HepG2 (cell line): ENCODE data around the gene DMAP1. TPM values are rescaled to one million over a fixed set of nuclear protein-coding genes. Genes with fewer than 3 reads are reported as not detected.

Source experiments
- ATAC-seq: fragments of 200-7000 bp; cut with Tn5 transposase; 3 replicates; pipeline ENCODE4 v1.9.1; 2020; ENCODE audit warnings: mild to moderate bottlenecking, moderate library complexity
- BruUV-seq: library from RNA; stranded (reverse); fragments of 400-500 nt; replicated peaks from 2 replicates; lab custom pipeline; 2021; lab: Mats Ljungman, UMichigan
- CTCF ChIA-PET: fragments of 300-600 bp; formaldehyde crosslinking; extraction: SDS; loops from one replicate; lab custom pipeline; 2021; ENCODE audit warnings: low total read pairs, inconsistent platforms, low intra/inter-chr PET ratio; lab: Yijun Ruan, JAX
- POLR2A ChIA-PET: fragments of 350-600 bp; sonication (Branson Sonifier 250); formaldehyde crosslinking; loops from one replicate; lab custom pipeline; 2020; ENCODE audit warnings: antibody characterized with exemption, inconsistent platforms; lab: Yijun Ruan, JAX
- DNase-seq: peaks from one replicate; pipeline ENCODE4 v3.0.0-alpha.2; 2015; ENCODE audit warnings: low spot score
- FAIRE-seq: peaks from 3 replicates; lab custom pipeline; 2011; peaks lifted over from hg19 to GRCh38; lab: Jason Lieb, UNC
- H2AFZ ChIP-seq: one replicate; pipeline ENCODE4 v1.6.1; 2011; ENCODE audit warnings: low read length, inconsistent platforms
- H3K27ac ChIP-seq: fragments of 300-600 bp; 3 replicates; pipeline ENCODE4 v1.8.0; 2011; ENCODE audit warnings: mixed run types, mild to moderate bottlenecking, mixed read lengths, low read length, inconsistent platforms; ENCODE audit not compliant: insufficient read depth; ENCODE audit errors: extremely low read length
- H3K27me3 ChIP-seq, 2 experiments: fragments of 200-600 bp in 1 of 2; 2 replicates in 1 of 2; 3 replicates in 1 of 2; pipeline versions ENCODE4 v1.6.0 to v1.8.0; 2011; ENCODE audit warnings: low read length in 2 of 2, mild to moderate bottlenecking in 2 of 2, moderate library complexity in 2 of 2, inconsistent platforms in 1 of 2; ENCODE audit not compliant: insufficient read depth in 2 of 2, control insufficient read depth in 1 of 2
- H3K36me3 ChIP-seq, 2 experiments: fragments of 200-600 bp in 1 of 2; replicated peaks in 1 of 2; 2 replicates in 1 of 2; 3 replicates in 1 of 2; pipeline versions ENCODE4 v1.5.1 to v1.8.0; 2011; ENCODE audit warnings: low read length in 2 of 2, inconsistent platforms in 1 of 2; ENCODE audit not compliant: insufficient read depth in 2 of 2, control insufficient read depth in 1 of 2
- H3K4me1 ChIP-seq: 2 replicates; pipeline ENCODE4 v1.5.1; 2012; ENCODE audit warnings: low read length, inconsistent platforms; ENCODE audit not compliant: insufficient read depth
- H3K4me2 ChIP-seq: 2 replicates; pipeline ENCODE4 v1.6.0; 2011; ENCODE audit warnings: low read depth, low read length, inconsistent platforms
- H3K4me3 ChIP-seq, 3 experiments: fragments of 200-600 bp in 1 of 3; sonication (generic), shearing (Covaris generic) in 1 of 3; replicated peaks in 1 of 3; 2 replicates each; pipeline ENCODE4 v1.5.1; 2011 to 2016; ENCODE audit warnings: low read length in 3 of 3, inconsistent platforms in 2 of 3, low read depth in 2 of 3, mild to moderate bottlenecking in 2 of 3, control low read depth in 1 of 3, mixed read lengths in 1 of 3; ENCODE audit not compliant: insufficient read depth in 1 of 3
- H3K79me2 ChIP-seq: one replicate; pipeline ENCODE4 v1.6.1; 2011; ENCODE audit warnings: low read length, inconsistent platforms; ENCODE audit not compliant: insufficient read depth
- H3K9ac ChIP-seq: 2 replicates; pipeline ENCODE4 v1.6.0; 2011; ENCODE audit warnings: mild to moderate bottlenecking, low read depth, low read length, inconsistent platforms; ENCODE audit not compliant: insufficient read depth
- H3K9me3 ChIP-seq: 2 replicates; pipeline ENCODE4 v1.5.1; 2012; ENCODE audit warnings: mild to moderate bottlenecking, low read length
- H4K20me1 ChIP-seq: 2 replicates; pipeline ENCODE4 v1.6.0; 2011; ENCODE audit warnings: inconsistent platforms, mild to moderate bottlenecking, low read length, moderate library complexity; ENCODE audit not compliant: insufficient read depth
- AGO1 ChIP-seq: fragments of 200-400 bp; formaldehyde crosslinking; IDR thresholded peaks from 2 replicates; pipeline ENCODE4 v1.6.1; 2017; ENCODE audit warnings: mild to moderate bottlenecking, low read depth, low read length, moderate library complexity; ENCODE audit not compliant: poor library complexity, severe bottlenecking
- ARNT ChIP-seq: fragments of 450-650 bp; IDR thresholded peaks from 2 replicates; pipeline ENCODE4 v1.6.1; 2017
- ATF3 ChIP-seq: sonication (generic); formaldehyde crosslinking; IDR thresholded peaks from 2 replicates; pipeline ENCODE4 v1.4.0; 2020; ENCODE audit warnings: missing genetic modification reagents
- DNMT3B ChIP-seq: conservative IDR thresholded peaks from 2 replicates; pipeline ENCODE4 v1.6.1; 2016; ENCODE audit warnings: missing biosample characterization, control low read depth
- HOXA3 ChIP-seq: sonication (generic); formaldehyde crosslinking; IDR thresholded peaks from 2 replicates; pipeline ENCODE4 v1.5.0; 2020; ENCODE audit warnings: missing genetic modification reagents
- NFKB2 ChIP-seq: sonication (generic); formaldehyde crosslinking; IDR thresholded peaks from 2 replicates; pipeline ENCODE4 v1.4.0; 2020; ENCODE audit warnings: missing genetic modification reagents, borderline replicate concordance
- RFXAP ChIP-seq: sonication (generic); formaldehyde crosslinking; IDR thresholded peaks from 2 replicates; pipeline ENCODE4 v1.4.0; 2020; ENCODE audit warnings: missing genetic modification reagents, borderline replicate concordance
- TOE1 ChIP-seq: sonication (generic); formaldehyde crosslinking; IDR thresholded peaks from 2 replicates; pipeline ENCODE4 v1.4.0; 2020; ENCODE audit warnings: mild to moderate bottlenecking, missing genetic modification reagents
- XRCC5 ChIP-seq: fragments of 200-400 bp; formaldehyde crosslinking; optimal IDR thresholded peaks from 2 replicates; pipeline ENCODE3; 2017; ENCODE audit warnings: mild to moderate bottlenecking, low read length
- ZNF383 ChIP-seq: sonication (generic); formaldehyde crosslinking; IDR thresholded peaks from 2 replicates; pipeline ENCODE4 v1.4.0; 2020; ENCODE audit warnings: missing genetic modification reagents, mild to moderate bottlenecking, borderline replicate concordance
- ZNF530 ChIP-seq: sonication (generic); formaldehyde crosslinking; IDR thresholded peaks from 2 replicates; pipeline ENCODE4 v1.5.0; 2020; ENCODE audit warnings: low read depth, mild to moderate bottlenecking, missing genetic modification reagents
- ZNF792 ChIP-seq: IDR thresholded peaks from 2 replicates; pipeline ENCODE4 v1.6.1; 2016
- WGBS: methylation state at CpG from one replicate; pipeline ENCODE4 v1.1.6; 2017; ENCODE audit warnings: low lambda C conversion rate; 5-methylcytosine and 5-hydroxymethylcytosine counted together
- in situ Hi-C: cut with HindIII; loops from 2 replicates; pipeline ENCODE4 v1.10.0; 2017; ENCODE audit warnings: low pct_unique_long_range_greater_than_20kb; ENCODE audit not compliant: extremely low pct_ligation_motif_present
- intact Hi-C: fragments of 100-400 bp; cut with micrococcal nuclease; formaldehyde crosslinking; loops from one replicate; pipeline ENCODE4 v1.10.0; 2022; ENCODE audit not compliant: unreplicated experiment
- polyA plus RNA-seq, 8 experiments: library from polyadenylated mRNA; depleted of rRNA in 3 of 8; stranded (reverse) in 7 of 8; unstranded in 1 of 8; fragments of >200 nt; fragmentation: Illumina TruSeq in 4 of 8; extraction: Trizol in 4 of 8; gene quantifications; 2 replicates each; pipeline versions ENCODE4 v1.2.1 to v1.2.3, GENCODE V29; 2011 to 2016; ENCODE audit warnings: low read depth in 4 of 8, missing spikeins in 1 of 8, mixed read lengths in 1 of 8; ENCODE audit not compliant: insufficient read depth in 1 of 8
- total RNA-seq, 5 experiments: library from RNA; depleted of rRNA; stranded (reverse); fragments of >200 nt; fragmentation: Illumina TruSeq; extraction: Trizol; gene quantifications; 2 replicates each; pipeline ENCODE4 v1.2.3, GENCODE V29; 2016; ENCODE audit warnings: low read depth in 1 of 5
- TF ChIP-seq, protein P1 (sequence below): sonication (generic); formaldehyde crosslinking; IDR thresholded peaks from 2 replicates; pipeline ENCODE4 v1.8.0; 2022; ENCODE audit warnings: missing genetic modification reagents, mild to moderate bottlenecking, moderate library complexity, borderline replicate concordance
- TF ChIP-seq, protein P2 (sequence below): IDR thresholded peaks from 2 replicates; pipeline ENCODE4 v1.6.1; 2016
- TF ChIP-seq, protein P3 (sequence below): sonication (generic); formaldehyde crosslinking; conservative IDR thresholded peaks from 2 replicates; pipeline ENCODE4 v1.8.0; 2022; ENCODE audit warnings: missing genetic modification reagents
- TF ChIP-seq, protein P4 (sequence below): sonication (generic); formaldehyde crosslinking; IDR thresholded peaks from 2 replicates; pipeline ENCODE4 v1.5.1; 2020; ENCODE audit warnings: missing genetic modification reagents, mild to moderate bottlenecking, borderline replicate concordance
- TF ChIP-seq, protein P5 (sequence below): sonication (generic); formaldehyde crosslinking; IDR thresholded peaks from 2 replicates; pipeline ENCODE4 v1.4.0; 2020; ENCODE audit warnings: missing genetic modification reagents

DMAP1 gene
- total and polyA plus RNA-seq, 2 of the 13 experiments (the other 11 are each of a cell fraction or from before 2014, with no cell fraction given): 17.6 to 32.7 TPM

- no peaks in the 10 kb centered on the region for H3K9me3 ChIP-seq
- ATAC-seq: no peak
- H3K79me2 ChIP-seq: no peaks in the 10 kb centered on the region
- H3K4me1 ChIP-seq: peaks cover 24% of the 10 kb centered on the region
- H3K4me3 ChIP-seq: no peak overlapping the region
- H3K36me3 ChIP-seq: peaks cover 0 to 24% of the 10 kb centered on the region in 2 experiments; a peak in 3 of 5 replicates
- in situ Hi-C loops: no loop called here
- POLR2A ChIA-PET: no interaction called here
- no peaks in the 10 kb centered on the region for H4K20me1 ChIP-seq
- intact Hi-C loops: no loop called here
- no peak overlapping the region for H3K9ac ChIP-seq
- H2AFZ ChIP-seq: no peak overlapping the region
- DNase-seq: no peak
- H3K27ac ChIP-seq: no peak overlapping the region
- no peak for FAIRE-seq
- no TSS peak for BruUV-seq
- 98% methylated on average over 33 of the region's 33 CpGs for WGBS
- H3K4me2 ChIP-seq: no peak overlapping the region
- CTCF ChIA-PET: no interaction called here
- no peaks in the 10 kb centered on the region for H3K27me3 ChIP-seq
- TF ChIP-seq, protein P1, sequence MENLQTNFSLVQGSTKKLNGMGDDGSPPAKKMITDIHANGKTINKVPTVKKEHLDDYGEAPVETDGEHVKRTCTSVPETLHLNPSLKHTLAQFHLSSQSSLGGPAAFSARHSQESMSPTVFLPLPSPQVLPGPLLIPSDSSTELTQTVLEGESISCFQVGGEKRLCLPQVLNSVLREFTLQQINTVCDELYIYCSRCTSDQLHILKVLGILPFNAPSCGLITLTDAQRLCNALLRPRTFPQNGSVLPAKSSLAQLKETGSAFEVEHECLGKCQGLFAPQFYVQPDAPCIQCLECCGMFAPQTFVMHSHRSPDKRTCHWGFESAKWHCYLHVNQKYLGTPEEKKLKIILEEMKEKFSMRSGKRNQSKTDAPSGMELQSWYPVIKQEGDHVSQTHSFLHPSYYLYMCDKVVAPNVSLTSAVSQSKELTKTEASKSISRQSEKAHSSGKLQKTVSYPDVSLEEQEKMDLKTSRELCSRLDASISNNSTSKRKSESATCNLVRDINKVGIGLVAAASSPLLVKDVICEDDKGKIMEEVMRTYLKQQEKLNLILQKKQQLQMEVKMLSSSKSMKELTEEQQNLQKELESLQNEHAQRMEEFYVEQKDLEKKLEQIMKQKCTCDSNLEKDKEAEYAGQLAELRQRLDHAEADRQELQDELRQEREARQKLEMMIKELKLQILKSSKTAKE (CRISPR knock-in tag): no peak
- TF ChIP-seq DNMT3B (CRISPR knock-in tag) (no peak), ATF3 (CRISPR knock-in tag) (no peak), TOE1 (no peak), ZNF530 (CRISPR knock-in tag) (no peak), XRCC5 (no peak), ZNF792 (CRISPR knock-in tag) (no peak), ZNF383 (CRISPR knock-in tag) (no peak), AGO1 (no peak), RFXAP (CRISPR knock-in tag) (no peak), NFKB2 (CRISPR knock-in tag) (no peak), HOXA3 (CRISPR knock-in tag) (no peak), ARNT (no peak)
- TF ChIP-seq, protein P2, sequence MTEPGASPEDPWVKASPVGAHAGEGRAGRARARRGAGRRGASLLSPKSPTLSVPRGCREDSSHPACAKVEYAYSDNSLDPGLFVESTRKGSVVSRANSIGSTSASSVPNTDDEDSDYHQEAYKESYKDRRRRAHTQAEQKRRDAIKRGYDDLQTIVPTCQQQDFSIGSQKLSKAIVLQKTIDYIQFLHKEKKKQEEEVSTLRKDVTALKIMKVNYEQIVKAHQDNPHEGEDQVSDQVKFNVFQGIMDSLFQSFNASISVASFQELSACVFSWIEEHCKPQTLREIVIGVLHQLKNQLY (CRISPR knock-in tag): no peak
- TF ChIP-seq, protein P3, sequence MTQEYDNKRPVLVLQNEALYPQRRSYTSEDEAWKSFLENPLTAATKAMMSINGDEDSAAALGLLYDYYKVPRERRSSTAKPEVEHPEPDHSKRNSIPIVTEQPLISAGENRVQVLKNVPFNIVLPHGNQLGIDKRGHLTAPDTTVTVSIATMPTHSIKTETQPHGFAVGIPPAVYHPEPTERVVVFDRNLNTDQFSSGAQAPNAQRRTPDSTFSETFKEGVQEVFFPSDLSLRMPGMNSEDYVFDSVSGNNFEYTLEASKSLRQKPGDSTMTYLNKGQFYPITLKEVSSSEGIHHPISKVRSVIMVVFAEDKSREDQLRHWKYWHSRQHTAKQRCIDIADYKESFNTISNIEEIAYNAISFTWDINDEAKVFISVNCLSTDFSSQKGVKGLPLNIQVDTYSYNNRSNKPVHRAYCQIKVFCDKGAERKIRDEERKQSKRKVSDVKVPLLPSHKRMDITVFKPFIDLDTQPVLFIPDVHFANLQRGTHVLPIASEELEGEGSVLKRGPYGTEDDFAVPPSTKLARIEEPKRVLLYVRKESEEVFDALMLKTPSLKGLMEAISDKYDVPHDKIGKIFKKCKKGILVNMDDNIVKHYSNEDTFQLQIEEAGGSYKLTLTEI (CRISPR knock-in tag): no peak
- TF ChIP-seq, protein P4, sequence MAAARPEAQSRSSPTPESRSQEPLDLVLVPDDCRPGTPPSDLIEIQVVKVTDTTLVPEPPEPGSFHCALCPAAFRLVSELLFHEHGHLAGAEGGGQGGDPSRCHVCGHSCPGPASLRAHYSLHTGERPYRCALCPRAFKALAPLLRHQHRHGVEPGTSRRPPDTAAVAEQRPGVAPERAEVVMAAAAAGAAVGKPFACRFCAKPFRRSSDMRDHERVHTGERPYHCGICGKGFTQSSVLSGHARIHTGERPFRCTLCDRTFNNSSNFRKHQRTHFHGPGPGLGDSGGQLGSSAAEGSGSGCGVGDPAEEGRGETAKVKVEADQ (CRISPR knock-in tag): no peak
- TF ChIP-seq, protein P5, sequence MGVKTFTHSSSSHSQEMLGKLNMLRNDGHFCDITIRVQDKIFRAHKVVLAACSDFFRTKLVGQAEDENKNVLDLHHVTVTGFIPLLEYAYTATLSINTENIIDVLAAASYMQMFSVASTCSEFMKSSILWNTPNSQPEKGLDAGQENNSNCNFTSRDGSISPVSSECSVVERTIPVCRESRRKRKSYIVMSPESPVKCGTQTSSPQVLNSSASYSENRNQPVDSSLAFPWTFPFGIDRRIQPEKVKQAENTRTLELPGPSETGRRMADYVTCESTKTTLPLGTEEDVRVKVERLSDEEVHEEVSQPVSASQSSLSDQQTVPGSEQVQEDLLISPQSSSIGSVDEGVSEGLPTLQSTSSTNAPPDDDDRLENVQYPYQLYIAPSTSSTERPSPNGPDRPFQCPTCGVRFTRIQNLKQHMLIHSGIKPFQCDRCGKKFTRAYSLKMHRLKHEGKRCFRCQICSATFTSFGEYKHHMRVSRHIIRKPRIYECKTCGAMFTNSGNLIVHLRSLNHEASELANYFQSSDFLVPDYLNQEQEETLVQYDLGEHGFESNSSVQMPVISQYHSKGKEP (CRISPR knock-in tag): no peak
These were observed 37.0 kb downstream of the DMAP1 start for GRCh38 chr1:44250068-44250781.
